Thyroid gland (tissue), 4 donors: Measurements from ENCODE around the gene KANSL1L. TPM values are rescaled to one million over a fixed set of nuclear protein-coding genes. Genes with fewer than 3 reads are reported as not detected.
A peak's percentile ranks its signal among the peaks of the same experiment; 100 is the strongest.

Experiments
- DNase-seq, 2 donors: peaks; one replicate each; pipeline ENCODE4 v3.0.0-alpha.2; 2019
- H3K27ac ChIP-seq, 3 donors: fragments of 200-600 bp; sonication (generic); 1 replicate in 2 of 3; 2 replicates in 1 of 3; pipeline ENCODE4 v1.5.1; 2016 to 2019; ENCODE audit warnings: mild to moderate bottlenecking in 1 of 3, moderate library complexity in 1 of 3
- H3K27me3 ChIP-seq: fragments of 200-600 bp; sonication (generic); one replicate; pipeline ENCODE4 v1.5.1; 2019
- H3K36me3 ChIP-seq, 2 donors: fragments of 200-600 bp; sonication (generic); one replicate each; pipeline ENCODE4 v1.5.1; 2016 to 2019
- H3K4me1 ChIP-seq, 2 donors: fragments of 200-600 bp; sonication (generic); one replicate each; pipeline ENCODE4 v1.5.1; 2017 to 2019
- H3K4me3 ChIP-seq, 3 donors: fragments of 200-600 bp; sonication (generic); replicated peaks in 1 of 3; 1 replicate in 2 of 3; 2 replicates in 1 of 3; pipeline ENCODE4 v1.5.1; 2016; ENCODE audit warnings: mild to moderate bottlenecking in 1 of 3
- H3K9me3 ChIP-seq: fragments of 200-600 bp; sonication (generic); one replicate; pipeline ENCODE4 v1.5.1; 2017
- CTCF ChIP-seq, 6 experiments: fragments of 200-600 bp in 3 of 6; fragments of 450-650 bp in 3 of 6; sonication (generic) in 3 of 6; IDR thresholded peaks; one replicate each; pipeline ENCODE4 v1.5.1; 2016 to 2019; ENCODE audit warnings: antibody characterized with exemption in 6 of 6, mild to moderate bottlenecking in 2 of 6, inconsistent platforms in 1 of 6, moderate library complexity in 1 of 6
- POLR2A ChIP-seq, 2 donors: fragments of 450-650 bp; IDR thresholded peaks; one replicate each; pipeline ENCODE4 v1.6.1; 2017; ENCODE audit warnings: antibody characterized with exemption in 2 of 2, mild to moderate bottlenecking in 2 of 2, moderate library complexity in 1 of 2
- WGBS, 2 donors: methylation state at CpG; one replicate each; pipeline ENCODE4 v1.1.5; 2017; 5-methylcytosine and 5-hydroxymethylcytosine counted together
- intact Hi-C: fragments of 100-400 bp; cut with DNase I; formaldehyde crosslinking; loops from one replicate; pipeline ENCODE4 v1.15.1; 2023
- total RNA-seq, 4 donors: library from RNA; depleted of rRNA; stranded (reverse); fragments of >200 nt; gene quantifications; one replicate each; pipeline ENCODE4 v1.2.3, GENCODE V29; 2016

Gene KANSL1L
- total RNA-seq, 4 donors from 2014 or later: 75.8 to 154 (median 96.9) TPM

GRCh38 chr2:210147614-210148013, 23.6 kb downstream of the KANSL1L start:
- Histone ChIP-seq H3K9me3 (no peaks in the 10 kb centered on the region), H3K36me3 (peaks cover 7 to 16% of the 10 kb centered on the region in 2 donors), H3K27ac (no peak overlapping the region), H3K27me3 (no peaks in the 10 kb centered on the region), H3K4me1 (no peaks in the 10 kb centered on the region), H3K4me3 (no peak overlapping the region)
- no peak for DNase-seq
- no peak for TF ChIP-seq CTCF (IDR thresholded peaks at IDR 0.05)
- no peak for TF ChIP-seq POLR2A (IDR thresholded peaks at IDR 0.05)
- intact Hi-C loops: no loop called here

- H3K4me1 ChIP-seq: no peaks in the 10 kb centered on the region
- H3K27ac ChIP-seq: no peak overlapping the region
- H3K36me3 ChIP-seq: peaks cover 6 to 11% of the 10 kb centered on the region in 2 donors
- no peaks in the 10 kb centered on the region for H3K9me3 ChIP-seq
- intact Hi-C loops: no loop called here
- TF ChIP-seq CTCF (IDR thresholded peaks at IDR 0.05) (no peak), POLR2A (IDR thresholded peaks at IDR 0.05) (no peak)
- no peaks in the 10 kb centered on the region for H3K27me3 ChIP-seq
- no peak overlapping the region for H3K4me3 ChIP-seq
- no peak for DNase-seq
Observed at GRCh38 chr2:210132239-210132638, 39.0 kb downstream of the KANSL1L start.

GRCh38 chr2:210128961-210129360, 42.2 kb downstream of the KANSL1L start:
- no peak for TF ChIP-seq POLR2A (IDR thresholded peaks at IDR 0.05)
- TF ChIP-seq CTCF (IDR thresholded peaks at IDR 0.05): no peak
- H3K9me3 ChIP-seq: no peaks in the 10 kb centered on the region
- peaks cover 6 to 11% of the 10 kb centered on the region in 2 donors for H3K36me3 ChIP-seq
- WGBS, 2 donors: 44 to 46% methylated on average over 3 of the region's 3 CpGs
- peak in 1 of 2 donors; percentile 18 for DNase-seq
- intact Hi-C loops: no loop called here
- H3K27me3 ChIP-seq: no peaks in the 10 kb centered on the region
- no peaks in the 10 kb centered on the region for H3K4me1 ChIP-seq
- no peak overlapping the region for H3K4me3 ChIP-seq
- no peak overlapping the region for H3K27ac ChIP-seq

GRCh38 chr2:210113614-210114235, 57.5 kb downstream of the KANSL1L start:
- Histone ChIP-seq H3K4me3 (no peak overlapping the region), H3K27me3 (no peaks in the 10 kb centered on the region), H3K27ac (no peak overlapping the region), H3K36me3 (peaks cover 0 to 8% of the 10 kb centered on the region in 2 donors), H3K9me3 (no peaks in the 10 kb centered on the region), H3K4me1 (no peaks in the 10 kb centered on the region)
- 90 to 94% methylated on average over 3 of the region's 3 CpGs for WGBS, 2 donors
- TF ChIP-seq POLR2A (IDR thresholded peaks at IDR 0.05) (no peak), CTCF (IDR thresholded peaks at IDR 0.05) (no peak)
- intact Hi-C loops: no loop called here
- DNase-seq: no peak

- H3K36me3 ChIP-seq: peaks cover 0 to 8% of the 10 kb centered on the region in 2 donors
- no peak overlapping the region for H3K27ac ChIP-seq
- no peak for DNase-seq
- intact Hi-C loops: no loop called here
- H3K27me3 ChIP-seq: no peaks in the 10 kb centered on the region
- H3K4me3 ChIP-seq: no peak overlapping the region
- TF ChIP-seq CTCF (IDR thresholded peaks at IDR 0.05) (no peak), POLR2A (IDR thresholded peaks at IDR 0.05) (no peak)
- H3K9me3 ChIP-seq: no peaks in the 10 kb centered on the region
- no peaks in the 10 kb centered on the region for H3K4me1 ChIP-seq
Observed at GRCh38 chr2:210112871-210113270, 58.3 kb downstream of the KANSL1L start.
